UCSD-AML1 (cell line): Measurements from ENCODE around the gene RCBTB2.
"Not testable (repeated sequence)": the region's sequence is repeated elsewhere in the genome, so short reads cannot be mapped to it uniquely, and the experiment has no call there.

Experiments
- DNase-seq: peaks from one replicate; lab custom pipeline; 2025; ENCODE audit not compliant: unreplicated experiment; lab: John Stamatoyannopoulos, UW

RCBTB2 gene

DNA sequence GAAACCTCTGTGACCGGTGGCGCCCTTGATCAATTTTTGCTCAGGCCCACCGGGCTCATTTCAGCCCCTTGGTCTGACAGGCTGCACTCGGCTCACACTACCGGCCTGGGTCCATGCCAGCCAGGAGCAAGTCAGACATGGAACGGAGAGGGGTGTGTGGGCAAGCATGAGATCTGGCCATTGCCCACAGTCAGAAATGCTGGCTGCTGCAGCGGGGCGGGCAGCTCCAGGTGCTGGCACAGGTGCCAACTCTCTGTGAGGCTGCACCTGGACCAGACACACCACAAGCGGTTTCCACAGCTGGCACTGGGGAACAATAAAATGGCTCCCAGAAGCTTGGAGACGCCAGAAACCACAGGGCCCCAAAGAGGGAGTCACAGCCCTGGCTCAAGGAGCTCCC is 76.3 kb downstream of the RCBTB2 start:
- DNase-seq, result no peak

DNA sequence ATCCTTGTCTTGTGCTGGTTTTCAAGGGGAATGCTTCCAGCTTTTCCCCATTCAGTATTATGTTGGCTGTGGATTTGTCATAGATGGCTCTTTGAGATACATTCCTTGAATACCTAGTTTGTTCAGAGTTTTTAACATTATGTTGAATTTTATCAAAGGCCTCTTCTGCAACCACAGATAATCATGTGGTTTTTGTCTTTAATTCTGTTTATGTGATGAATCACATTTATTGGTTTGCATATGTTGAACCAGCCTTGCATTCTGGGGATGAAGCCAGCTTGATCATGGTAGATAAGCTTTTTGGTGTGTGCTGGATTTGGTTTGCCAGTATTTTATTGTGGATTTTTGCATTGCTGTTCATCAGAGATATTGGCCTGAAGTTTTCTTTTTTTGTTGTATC is 81.7 kb downstream of the RCBTB2 start:
- not testable (repeated sequence) for DNase-seq

DNA sequence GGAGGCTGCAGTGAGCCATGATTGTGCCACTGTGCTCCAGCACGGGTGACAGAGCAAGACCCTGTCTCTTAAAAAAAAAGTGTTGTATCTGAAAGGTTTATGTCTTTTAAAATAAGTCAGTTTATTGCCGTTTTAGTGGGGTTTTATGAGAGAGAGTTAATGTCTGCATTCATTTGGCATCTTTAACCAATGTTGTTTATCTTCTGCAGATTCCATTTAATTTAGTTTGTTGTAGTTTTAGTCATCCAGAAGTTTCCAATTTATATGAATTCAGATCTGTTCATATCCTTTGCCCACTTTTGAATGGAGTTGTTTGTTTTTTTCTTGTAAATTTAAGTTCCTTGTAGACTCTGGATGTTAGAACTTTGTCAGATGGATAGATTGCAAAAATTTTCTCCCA is 83.2 kb downstream of the RCBTB2 start:
- DNase-seq, result no peak

DNA sequence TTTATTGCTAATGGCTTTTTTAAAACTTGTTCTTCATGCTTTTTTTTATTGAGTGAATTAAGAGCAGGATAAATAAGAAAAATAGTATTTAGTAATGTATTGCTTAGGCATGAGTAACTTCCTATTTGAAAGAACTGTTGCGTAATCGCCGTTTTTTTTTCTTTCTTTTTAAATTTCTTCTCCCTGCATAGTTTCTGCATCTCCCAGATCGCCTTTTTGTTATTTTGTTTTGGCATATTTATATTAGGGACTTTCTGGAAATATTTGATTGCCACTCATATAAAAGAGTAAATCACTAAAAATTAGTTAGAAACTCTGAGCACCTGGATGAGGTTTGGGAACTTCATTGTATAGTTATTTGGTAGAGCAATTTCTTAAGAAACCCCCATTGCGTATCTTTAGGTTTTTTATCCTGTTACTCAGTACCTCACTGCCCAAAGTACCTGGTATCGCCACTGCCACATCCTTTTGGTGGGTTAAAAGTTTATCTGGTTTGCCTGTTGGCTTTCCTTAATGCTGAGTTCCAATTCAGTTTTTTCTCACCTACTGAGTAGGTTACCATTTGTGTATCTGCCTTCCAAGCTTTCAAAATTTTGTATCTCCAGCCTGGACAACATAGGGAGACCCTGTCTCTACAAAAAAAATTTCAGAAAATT is 83.8 kb downstream of the RCBTB2 start:
- DNase-seq, result no peak

DNA sequence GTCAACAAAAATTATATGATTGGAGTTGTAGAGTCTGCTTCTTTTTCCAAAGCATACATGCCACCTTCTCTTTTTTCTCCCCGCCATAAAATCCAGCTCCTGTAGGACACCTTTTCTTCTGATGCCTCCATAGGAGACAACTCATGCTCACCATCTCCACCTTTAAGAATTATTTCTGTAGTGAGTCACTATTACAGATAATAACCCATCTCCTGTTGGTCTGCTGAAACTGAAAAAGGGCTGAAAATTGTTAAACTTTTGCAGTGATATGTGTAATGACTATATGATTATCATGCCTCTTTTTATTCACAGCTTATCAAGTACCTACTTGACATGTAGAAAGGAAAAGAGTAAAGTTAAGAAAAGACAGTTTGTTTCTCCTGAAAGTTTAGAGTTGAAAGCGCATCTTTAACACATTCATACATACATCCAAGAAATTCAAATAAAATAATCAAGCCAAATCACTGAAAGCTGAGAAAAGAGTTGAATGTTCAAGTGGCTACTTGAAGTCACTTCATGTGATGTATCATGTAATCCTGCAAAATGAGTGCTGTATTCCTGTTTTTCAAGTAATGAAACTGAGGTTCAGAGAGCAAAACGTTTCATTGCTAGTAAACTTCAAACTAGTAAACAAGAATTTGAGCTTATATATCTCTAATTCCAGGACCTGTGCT is 84.5 kb downstream of the RCBTB2 start:
- DNase-seq, result no peak

DNA sequence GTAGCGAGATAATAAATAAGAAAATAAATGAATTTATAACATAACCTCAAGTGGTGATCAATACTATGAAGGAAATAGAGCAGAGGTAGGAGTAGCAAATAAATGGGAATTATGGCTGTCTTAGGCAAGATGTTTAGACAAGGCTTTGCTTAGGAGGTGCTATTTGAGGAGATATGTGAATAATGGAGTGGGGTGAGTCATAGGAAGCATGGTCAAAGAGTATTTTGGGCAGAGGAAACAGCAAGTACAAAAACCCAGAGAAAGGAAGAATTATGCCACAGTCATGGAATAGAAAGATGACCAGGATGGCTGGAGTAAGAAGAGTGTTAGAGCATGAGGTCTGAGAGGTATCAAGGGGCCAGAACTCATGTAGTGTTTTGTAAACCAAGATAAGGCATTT is 86.4 kb downstream of the RCBTB2 start:
- DNase-seq, result no peak

DNA sequence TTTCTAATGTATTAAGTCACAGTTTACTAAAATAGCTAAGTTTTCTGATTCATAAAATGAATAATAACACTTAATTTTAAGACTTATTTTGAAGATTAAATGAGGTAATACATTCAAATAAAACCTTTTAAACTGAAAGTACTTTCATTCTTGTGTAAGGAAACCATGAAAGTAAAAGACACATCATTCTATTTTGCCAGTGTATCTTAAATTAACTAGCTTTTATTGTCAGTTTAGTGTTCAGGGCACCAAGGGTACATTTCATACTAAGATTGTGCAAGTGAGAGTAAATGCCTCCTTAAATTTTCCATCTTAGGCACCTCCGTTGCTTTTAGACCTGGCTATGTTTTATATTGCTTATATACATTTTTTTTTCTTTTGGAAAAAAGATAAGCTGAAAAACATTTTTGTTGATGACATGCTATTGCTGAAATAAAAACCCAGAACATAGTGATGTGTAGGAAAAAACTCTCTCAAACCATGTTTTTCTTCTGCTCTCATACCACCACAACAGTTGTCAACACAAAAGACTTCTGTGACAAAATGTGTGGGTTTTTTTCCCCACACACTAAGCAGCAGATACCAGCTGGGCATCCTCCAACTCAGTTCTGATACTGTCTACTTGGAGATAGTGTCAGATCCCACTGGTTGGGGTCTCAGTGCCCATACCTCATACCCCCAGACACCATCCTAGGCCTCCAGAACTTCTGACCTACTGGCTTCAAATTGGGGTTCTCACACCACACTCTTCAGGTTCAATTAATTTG is 89.3 kb downstream of the RCBTB2 start:
- DNase-seq, result no peak
